H9 (cell line): ENCODE results near the gene ABCA6. TPM values are rescaled to one million over a fixed set of nuclear protein-coding genes. Genes with fewer than 3 reads are reported as not detected.

Experiments
- DNase-seq: peaks from one replicate; pipeline ENCODE4 v3.0.0-alpha.2; 2017
- H2AFZ ChIP-seq: one replicate; pipeline ENCODE4 v1.6.1; 2013; ENCODE audit warnings: mild to moderate bottlenecking, low read length, control low read depth, moderate library complexity
- H2AK5ac ChIP-seq: 2 replicates; pipeline ENCODE4 v1.6.1; 2013; ENCODE audit warnings: low read length, control low read depth, mixed read lengths; ENCODE audit not compliant: insufficient read length
- H2BK120ac ChIP-seq: one replicate; pipeline ENCODE4 v1.6.1; 2013; ENCODE audit warnings: low read depth, mild to moderate bottlenecking, low read length, control low read depth, inconsistent platforms; ENCODE audit not compliant: poor library complexity, severe bottlenecking
- H2BK12ac ChIP-seq: 2 replicates; pipeline ENCODE4 v1.6.1; 2013; ENCODE audit warnings: low read length, control low read depth, mixed read lengths, low read depth; ENCODE audit not compliant: insufficient read length
- H2BK15ac ChIP-seq: 2 replicates; pipeline ENCODE4 v1.6.1; 2013; ENCODE audit warnings: low read depth, low read length, control low read depth
- H2BK20ac ChIP-seq: one replicate; pipeline ENCODE4 v1.6.1; 2013; ENCODE audit warnings: low read depth, mild to moderate bottlenecking, low read length, control low read depth, inconsistent platforms; ENCODE audit not compliant: poor library complexity, severe bottlenecking
- H2BK5ac ChIP-seq: 2 replicates; pipeline ENCODE4 v1.6.1; 2013; ENCODE audit warnings: low read length, control low read depth, mixed read lengths; ENCODE audit not compliant: insufficient read length
- H3K14ac ChIP-seq: 2 replicates; pipeline ENCODE4 v1.6.1; 2013; ENCODE audit warnings: low read length, control low read depth; ENCODE audit not compliant: insufficient read depth
- H3K18ac ChIP-seq: 2 replicates; pipeline ENCODE4 v1.6.1; 2013; ENCODE audit warnings: low read depth, mild to moderate bottlenecking, mixed read lengths, low read length, control low read depth; ENCODE audit not compliant: insufficient read length
- H3K23ac ChIP-seq: 2 replicates; pipeline ENCODE4 v1.6.1; 2013; ENCODE audit warnings: low read length, control low read depth, mixed read lengths, low read depth; ENCODE audit not compliant: insufficient read length
- H3K23me2 ChIP-seq: 2 replicates; pipeline ENCODE4 v1.6.1; 2013; ENCODE audit warnings: low read depth, mild to moderate bottlenecking, mixed read lengths, low read length, control low read depth; ENCODE audit not compliant: insufficient read length, poor library complexity, severe bottlenecking
- H3K27ac ChIP-seq: 2 replicates; pipeline ENCODE4 v1.5.1; 2013; ENCODE audit warnings: low read length, control low read depth, mixed read lengths, low read depth; ENCODE audit not compliant: insufficient read length
- H3K27me3 ChIP-seq: 2 replicates; pipeline ENCODE4 v1.6.1; 2013; ENCODE audit warnings: low read length, control low read depth, inconsistent platforms; ENCODE audit not compliant: insufficient read depth
- H3K4ac ChIP-seq: 2 replicates; pipeline ENCODE4 v1.6.1; 2013; ENCODE audit warnings: low read depth, mild to moderate bottlenecking, control low read depth, inconsistent platforms, low read length, moderate library complexity
- H3K4me1 ChIP-seq: 2 replicates; pipeline ENCODE4 v1.6.1; 2013; ENCODE audit warnings: low read length, control low read depth, inconsistent platforms; ENCODE audit not compliant: insufficient read depth
- H3K4me2 ChIP-seq: 2 replicates; pipeline ENCODE4 v1.6.1; 2013; ENCODE audit warnings: low read length, control low read depth, mixed read lengths; ENCODE audit not compliant: insufficient read length, insufficient read depth
- H3K56ac ChIP-seq: 2 replicates; pipeline ENCODE4 v1.6.1; 2013; ENCODE audit warnings: low read depth, mild to moderate bottlenecking, mixed read lengths, low read length, control low read depth; ENCODE audit not compliant: insufficient read length
- H3K79me1 ChIP-seq: 2 replicates; pipeline ENCODE4 v1.6.1; 2013; ENCODE audit warnings: low read depth, mild to moderate bottlenecking, moderate library complexity, low read length, control low read depth, inconsistent platforms; ENCODE audit not compliant: insufficient read depth, poor library complexity, severe bottlenecking
- H3K79me2 ChIP-seq: 2 replicates; pipeline ENCODE4 v1.6.1; 2013; ENCODE audit warnings: low read length, control low read depth, inconsistent platforms; ENCODE audit not compliant: insufficient read depth
- H3K9ac ChIP-seq: 2 replicates; pipeline ENCODE4 v1.6.1; 2013; ENCODE audit warnings: low read length, control low read depth, mixed read lengths; ENCODE audit not compliant: insufficient read length; ENCODE audit errors: extremely low read depth
- H3K9me3 ChIP-seq: one replicate; pipeline ENCODE4 v1.6.1; 2013; ENCODE audit warnings: low read depth, low read length, inconsistent platforms; ENCODE audit not compliant: control insufficient read depth
- H3T11ph ChIP-seq: one replicate; pipeline ENCODE4 v1.6.1; 2013; ENCODE audit warnings: mild to moderate bottlenecking, low read length, control low read depth, inconsistent platforms
- H4K20me1 ChIP-seq: one replicate; pipeline ENCODE4 v1.6.1; 2013; ENCODE audit not compliant: control insufficient read depth, insufficient read length, insufficient read depth
- H4K5ac ChIP-seq: 2 replicates; pipeline ENCODE4 v1.6.1; 2013; ENCODE audit warnings: low read depth, mild to moderate bottlenecking, mixed read lengths, low read length, control low read depth; ENCODE audit not compliant: insufficient read length
- H4K8ac ChIP-seq: replicated peaks from 2 replicates; pipeline ENCODE4 v1.6.1; 2013; ENCODE audit warnings: low read length, control low read depth, mixed read lengths, low read depth; ENCODE audit not compliant: insufficient read length
- H4K91ac ChIP-seq: 2 replicates; pipeline ENCODE4 v1.6.1; 2013; ENCODE audit warnings: low read depth, mild to moderate bottlenecking, moderate library complexity, mixed read lengths, low read length, control low read depth; ENCODE audit not compliant: insufficient read length
- H3K27ac Mint-ChIP-seq, 3 experiments: 2 replicates in 2 of 3; 3 replicates in 1 of 3; pipeline ENCODE4 v1.8.0; 2020 to 2021; ENCODE audit warnings: mixed read lengths in 3 of 3, mild to moderate bottlenecking in 1 of 3, moderate library complexity in 1 of 3
- H3K27me3 Mint-ChIP-seq: 2 replicates; pipeline ENCODE4 v1.8.0; 2021; ENCODE audit warnings: low read depth, mild to moderate bottlenecking, moderate library complexity, mixed read lengths
- H3K36me3 Mint-ChIP-seq, 3 experiments: 2 replicates in 2 of 3; 3 replicates in 1 of 3; pipeline ENCODE4 v1.8.0; 2020 to 2021; ENCODE audit warnings: low read depth in 3 of 3, mixed read lengths in 3 of 3; ENCODE audit not compliant: insufficient read depth in 1 of 3
- H3K4me1 Mint-ChIP-seq, 2 experiments: 2 replicates each; pipeline ENCODE4 v1.8.0; 2020; ENCODE audit warnings: mixed read lengths in 2 of 2
- H3K4me3 Mint-ChIP-seq, 2 experiments: 2 replicates in 1 of 2; 3 replicates in 1 of 2; pipeline ENCODE4 v1.8.0; 2020 to 2021; ENCODE audit warnings: mild to moderate bottlenecking in 2 of 2, mixed read lengths in 2 of 2, moderate library complexity in 1 of 2
- H3K9me3 Mint-ChIP-seq, 2 experiments: 2 replicates in 1 of 2; 3 replicates in 1 of 2; pipeline ENCODE4 v1.8.0; 2020; ENCODE audit warnings: mild to moderate bottlenecking in 2 of 2, mixed read lengths in 2 of 2, moderate library complexity in 1 of 2
- WGBS: extraction: QIAGEN DNeasy Blood & Tissue Kit; methylation state at CpG from one replicate; pipeline ENCODE4 v1.1.7; 2013; ENCODE audit warnings: missing lambda C conversion rate, low lambda C conversion rate, mixed read lengths; ENCODE audit not compliant: insufficient read length; ENCODE audit errors: extremely low coverage; 5-methylcytosine and 5-hydroxymethylcytosine counted together
- total RNA-seq: library from RNA; stranded (reverse); gene quantifications from 2 replicates; pipeline ENCODE4 v1.2.1, GENCODE V29; 2021
- TF ChIP-seq, protein P1 (sequence below): fragments of 200-600 bp; sonication (generic); conservative IDR thresholded peaks from 3 replicates; pipeline ENCODE4 v1.8.0; 2021; ENCODE audit warnings: antibody characterized with exemption, mild to moderate bottlenecking

Gene ABCA6
- total RNA-seq, 1 experiment from 2014 or later = not detected

DNA sequence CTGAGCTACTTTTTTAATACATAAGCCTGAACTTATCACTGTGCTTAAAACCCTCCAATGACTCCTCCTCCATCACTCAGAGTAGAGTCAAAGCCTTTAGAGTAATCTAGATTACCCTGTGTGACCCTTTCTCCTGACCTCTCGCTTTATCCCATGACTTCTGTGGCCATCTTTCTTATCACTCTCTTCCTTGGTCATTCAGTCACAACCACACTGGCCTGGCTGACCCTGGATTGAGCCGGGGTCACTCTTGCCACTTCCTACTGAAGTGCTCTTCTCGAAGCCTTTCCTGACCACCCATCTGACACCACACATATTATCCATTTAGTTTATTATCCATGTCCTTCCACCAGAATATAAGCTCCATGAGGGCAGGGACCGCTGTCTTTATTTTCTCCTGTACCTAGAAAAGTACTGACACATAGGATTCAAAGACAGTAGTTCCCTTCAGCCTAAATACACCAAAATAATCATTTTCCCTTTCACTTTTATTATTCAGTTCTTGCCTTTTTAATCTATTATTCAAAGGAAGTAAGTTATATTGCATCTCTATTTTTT, 53.0 kb downstream of the ABCA6 start:
- Mint-ChIP-seq H3K36me3 (no peaks in the 10 kb centered on the region; a peak in 1 of 7 replicates), H3K27me3 (peaks cover 2% of the 10 kb centered on the region), H3K9me3 (no peaks in the 10 kb centered on the region), H3K4me3 (no peak overlapping the region), H3K27ac (no peak overlapping the region), H3K4me1 (0 out of 4 replicates have a peak, but pooled peaks cover 0 to 2% of the 10 kb centered on the region in 2 experiments)
- H3K23ac ChIP-seq = no peak overlapping the region
- H2AK5ac ChIP-seq = no peak overlapping the region
- no peaks in the 10 kb centered on the region for H3K79me1 ChIP-seq
- H4K20me1 ChIP-seq = no peaks in the 10 kb centered on the region
- no peak overlapping the region for H3K4me2 ChIP-seq
- no peak overlapping the region for H3K4ac ChIP-seq
- H4K8ac ChIP-seq = no peak overlapping the region
- no peak overlapping the region for H2BK15ac ChIP-seq
- no peaks in the 10 kb centered on the region for H3K79me2 ChIP-seq
- H3K27ac ChIP-seq = no peak overlapping the region
- H4K91ac ChIP-seq = no peak overlapping the region
- TF ChIP-seq, protein P1, sequence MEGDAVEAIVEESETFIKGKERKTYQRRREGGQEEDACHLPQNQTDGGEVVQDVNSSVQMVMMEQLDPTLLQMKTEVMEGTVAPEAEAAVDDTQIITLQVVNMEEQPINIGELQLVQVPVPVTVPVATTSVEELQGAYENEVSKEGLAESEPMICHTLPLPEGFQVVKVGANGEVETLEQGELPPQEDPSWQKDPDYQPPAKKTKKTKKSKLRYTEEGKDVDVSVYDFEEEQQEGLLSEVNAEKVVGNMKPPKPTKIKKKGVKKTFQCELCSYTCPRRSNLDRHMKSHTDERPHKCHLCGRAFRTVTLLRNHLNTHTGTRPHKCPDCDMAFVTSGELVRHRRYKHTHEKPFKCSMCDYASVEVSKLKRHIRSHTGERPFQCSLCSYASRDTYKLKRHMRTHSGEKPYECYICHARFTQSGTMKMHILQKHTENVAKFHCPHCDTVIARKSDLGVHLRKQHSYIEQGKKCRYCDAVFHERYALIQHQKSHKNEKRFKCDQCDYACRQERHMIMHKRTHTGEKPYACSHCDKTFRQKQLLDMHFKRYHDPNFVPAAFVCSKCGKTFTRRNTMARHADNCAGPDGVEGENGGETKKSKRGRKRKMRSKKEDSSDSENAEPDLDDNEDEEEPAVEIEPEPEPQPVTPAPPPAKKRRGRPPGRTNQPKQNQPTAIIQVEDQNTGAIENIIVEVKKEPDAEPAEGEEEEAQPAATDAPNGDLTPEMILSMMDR = no peak
- H4K5ac ChIP-seq = no peak overlapping the region
- DNase-seq = no peak
- H3K18ac ChIP-seq = no peak overlapping the region
- H3K9me3 ChIP-seq = no peaks in the 10 kb centered on the region
- no CpG with 5 or more reads among the region's 4 CpGs for WGBS
- no peaks in the 10 kb centered on the region for H3K23me2 ChIP-seq
- no peak overlapping the region for H2BK120ac ChIP-seq
- H2BK5ac ChIP-seq = no peak overlapping the region
- H2AFZ ChIP-seq = no peak overlapping the region
- H3K14ac ChIP-seq = no peak overlapping the region
- H3K4me1 ChIP-seq = no peaks in the 10 kb centered on the region
- H3K56ac ChIP-seq = no peak overlapping the region
- no peak overlapping the region for H2BK12ac ChIP-seq
- no peaks in the 10 kb centered on the region for H3K27me3 ChIP-seq
- H2BK20ac ChIP-seq = no peak overlapping the region
- no peak overlapping the region for H3K9ac ChIP-seq
- H3T11ph ChIP-seq = no peak overlapping the region
